B cell (primary cell): ENCODE results near the gene NFATC2.

Experiments
- EZH2 ChIP-seq: IDR thresholded peaks from 2 replicates; pipeline ENCODE4 v1.6.1; 2012; ENCODE audit warnings: borderline replicate concordance, low read depth, mild to moderate bottlenecking, moderate library complexity, low read length; ENCODE audit not compliant: insufficient read depth, poor library complexity, severe bottlenecking
- TF ChIP-seq, protein P1 (sequence below): fragments of 200-600 bp; IDR thresholded peaks from one replicate; pipeline ENCODE4 v1.8.0; 2022; ENCODE audit warnings: antibody characterized with exemption, mild to moderate bottlenecking

DNA sequence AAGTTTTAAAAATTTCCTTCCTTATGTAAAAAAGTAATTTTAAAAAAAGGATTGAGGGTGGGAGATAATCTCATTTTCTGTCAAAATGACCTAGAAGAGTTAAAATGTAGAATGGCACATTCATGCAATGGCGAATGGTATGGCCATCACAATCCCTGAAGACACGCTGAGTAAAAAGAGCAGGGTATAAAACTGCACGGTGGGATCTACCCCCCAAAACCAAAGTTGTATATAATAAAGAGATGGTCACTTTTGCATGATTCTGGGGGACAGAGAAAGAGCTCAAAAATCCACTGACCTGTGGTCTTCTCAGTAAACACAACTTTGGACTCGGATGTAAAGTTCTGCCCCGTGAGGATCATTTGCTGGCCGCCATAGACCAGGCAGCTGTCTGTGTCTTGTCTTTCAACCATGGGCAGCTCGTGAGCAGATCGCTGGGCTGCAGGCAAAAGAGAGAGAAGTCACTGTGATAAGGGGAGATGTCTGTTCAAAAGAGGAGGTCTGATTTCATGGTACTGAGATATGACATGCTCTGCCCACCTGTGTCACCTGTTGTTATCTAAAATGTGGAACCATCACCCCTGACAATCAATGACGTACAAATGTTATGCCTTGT lies 88.2 kb downstream of the NFATC2 start:
- TF ChIP-seq, protein P1, sequence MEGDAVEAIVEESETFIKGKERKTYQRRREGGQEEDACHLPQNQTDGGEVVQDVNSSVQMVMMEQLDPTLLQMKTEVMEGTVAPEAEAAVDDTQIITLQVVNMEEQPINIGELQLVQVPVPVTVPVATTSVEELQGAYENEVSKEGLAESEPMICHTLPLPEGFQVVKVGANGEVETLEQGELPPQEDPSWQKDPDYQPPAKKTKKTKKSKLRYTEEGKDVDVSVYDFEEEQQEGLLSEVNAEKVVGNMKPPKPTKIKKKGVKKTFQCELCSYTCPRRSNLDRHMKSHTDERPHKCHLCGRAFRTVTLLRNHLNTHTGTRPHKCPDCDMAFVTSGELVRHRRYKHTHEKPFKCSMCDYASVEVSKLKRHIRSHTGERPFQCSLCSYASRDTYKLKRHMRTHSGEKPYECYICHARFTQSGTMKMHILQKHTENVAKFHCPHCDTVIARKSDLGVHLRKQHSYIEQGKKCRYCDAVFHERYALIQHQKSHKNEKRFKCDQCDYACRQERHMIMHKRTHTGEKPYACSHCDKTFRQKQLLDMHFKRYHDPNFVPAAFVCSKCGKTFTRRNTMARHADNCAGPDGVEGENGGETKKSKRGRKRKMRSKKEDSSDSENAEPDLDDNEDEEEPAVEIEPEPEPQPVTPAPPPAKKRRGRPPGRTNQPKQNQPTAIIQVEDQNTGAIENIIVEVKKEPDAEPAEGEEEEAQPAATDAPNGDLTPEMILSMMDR = no peak
- no peak for TF ChIP-seq EZH2
